Smooth muscle cell (in vitro differentiated cells): ENCODE data around the gene LY6G6D. TPM values are rescaled to one million over a fixed set of nuclear protein-coding genes. Genes with fewer than 3 reads are reported as not detected.

Experiments used
- DNase-seq: peaks from one replicate; lab custom pipeline; 2025; ENCODE audit not compliant: unreplicated experiment; lab: John Stamatoyannopoulos, UW
- H2AFZ ChIP-seq: fragments of 200-600 bp; sonication (generic); 2 replicates; pipeline ENCODE4 v1.6.0; 2016; ENCODE audit warnings: antibody characterized with exemption, low read depth, mild to moderate bottlenecking
- H3F3A ChIP-seq: fragments of 200-600 bp; sonication (generic); 2 replicates; pipeline ENCODE4 v1.6.0; 2017; ENCODE audit warnings: antibody characterized with exemption, low read depth
- H3K27ac ChIP-seq: fragments of 200-600 bp; sonication (generic); 2 replicates; pipeline ENCODE4 v1.5.1; 2016; ENCODE audit warnings: low read depth, mild to moderate bottlenecking
- H3K27me3 ChIP-seq: fragments of 200-600 bp; sonication (generic); 2 replicates; pipeline ENCODE4 v1.6.1; 2016; ENCODE audit warnings: low read depth, mild to moderate bottlenecking
- H3K36me3 ChIP-seq: fragments of 200-600 bp; sonication (generic); 2 replicates; pipeline ENCODE4 v1.5.1; 2016; ENCODE audit warnings: low read depth
- H3K4me1 ChIP-seq: fragments of 200-600 bp; sonication (generic); 2 replicates; pipeline ENCODE4 v1.5.1; 2016; ENCODE audit warnings: low read depth
- H3K4me2 ChIP-seq: fragments of 200-600 bp; sonication (generic); 2 replicates; pipeline ENCODE4 v1.6.0; 2016; ENCODE audit warnings: mild to moderate bottlenecking
- H3K4me3 ChIP-seq: fragments of 200-600 bp; sonication (generic); 2 replicates; pipeline ENCODE4 v1.5.1; 2016; ENCODE audit warnings: mild to moderate bottlenecking
- H3K79me2 ChIP-seq: fragments of 200-600 bp; sonication (generic); 2 replicates; pipeline ENCODE4 v1.6.0; 2016; ENCODE audit warnings: low read depth, mild to moderate bottlenecking
- H3K9ac ChIP-seq: fragments of 200-600 bp; sonication (generic); 2 replicates; pipeline ENCODE4 v1.6.0; 2016; ENCODE audit warnings: low read depth
- H3K9me3 ChIP-seq: fragments of 200-600 bp; sonication (generic); replicated peaks from 2 replicates; pipeline ENCODE4 v1.5.1; 2016; ENCODE audit warnings: low read depth
- H4K20me1 ChIP-seq: fragments of 200-600 bp; sonication (generic); 2 replicates; pipeline ENCODE4 v1.6.0; 2016; ENCODE audit warnings: low read depth
- CTCF ChIP-seq: fragments of 200-600 bp; sonication (generic); IDR thresholded peaks from 2 replicates; pipeline ENCODE4 v1.5.1; 2017; ENCODE audit warnings: borderline replicate concordance, mild to moderate bottlenecking, antibody characterized with exemption; ENCODE audit not compliant: insufficient read depth, poor library complexity, severe bottlenecking
- WGBS: methylation state at CpG from one replicate; pipeline ENCODE4 v1.1.7; 2016; ENCODE audit warnings: low lambda C conversion rate; 5-methylcytosine and 5-hydroxymethylcytosine counted together
- polyA plus RNA-seq: library from polyadenylated mRNA; unstranded; fragments of >200 nt; fragmentation: Nextera tagmentation; extraction: Ambion mirVana; gene quantifications from 2 replicates; pipeline ENCODE4 v1.2.1, GENCODE V29; 2016
- total RNA-seq: library from RNA; depleted of rRNA; stranded (reverse); fragments of >200 nt; gene quantifications from 2 replicates; pipeline ENCODE4 v1.2.3, GENCODE V29; 2014

LY6G6D gene
- total and polyA plus RNA-seq, 2 experiments from 2014 or later = not detected

GRCh38 chr6:31734821-31735406, 19.8 kb downstream of the LY6G6D start:
- peaks cover 60% of the 10 kb centered on the region for H3F3A ChIP-seq
- 1% methylated on average over 16 of the region's 18 CpGs for WGBS
- peak overlapping the region; percentile 99 for H3K4me3 ChIP-seq
- H4K20me1 ChIP-seq = peaks cover 45% of the 10 kb centered on the region
- TF ChIP-seq CTCF = no peak
- no peaks in the 10 kb centered on the region for H3K36me3 ChIP-seq
- H3K4me1 ChIP-seq = peaks cover 44% of the 10 kb centered on the region
- H3K9ac ChIP-seq = peak overlapping the region; percentile 89
- H3K27ac ChIP-seq = peak overlapping the region; percentile 84
- no peak for DNase-seq
- H3K27me3 ChIP-seq = no peaks in the 10 kb centered on the region
- no peak overlapping the region for H2AFZ ChIP-seq
- H3K79me2 ChIP-seq = peaks cover 47% of the 10 kb centered on the region
- no peaks in the 10 kb centered on the region for H3K9me3 ChIP-seq
- peak overlapping the region; percentile 100 for H3K4me2 ChIP-seq

- H2AFZ ChIP-seq = peak within 1 kb of the TSS; percentile 68
- H3K9ac ChIP-seq = peak within 1 kb of the TSS; percentile 89
- 1% methylated on average over 13 of the region's 24 CpGs for WGBS
- peak within 1 kb of the TSS; percentile 99 for H3K4me3 ChIP-seq
- no peaks in the 10 kb centered on the region for H3K27me3 ChIP-seq
- peak within 1 kb of the TSS; percentile 100 for H3K4me2 ChIP-seq
- peaks cover 38% of the 10 kb centered on the region for H4K20me1 ChIP-seq
- H3F3A ChIP-seq = peaks cover 53% of the 10 kb centered on the region
- no peaks in the 10 kb centered on the region for H3K9me3 ChIP-seq
- H3K79me2 ChIP-seq = peaks cover 47% of the 10 kb centered on the region
- H3K4me1 ChIP-seq = peaks cover 45% of the 10 kb centered on the region
- DNase-seq = peak; percentile 59
- H3K27ac ChIP-seq = peak within 1 kb of the TSS; percentile 84
- H3K36me3 ChIP-seq = no peaks in the 10 kb centered on the region
- TF ChIP-seq CTCF = no peak
Observed at GRCh38 chr6:31736021-31736767, 21.0 kb downstream of the LY6G6D start, which contains the start of gene CLIC1. Gene CLIC1, minus strand, starts transcription at chr6:31736530. Its CDS starts 230 bp downstream, at chr6:31736300.

GRCh38 chr6:31736768-31737314, 21.7 kb downstream of the LY6G6D start:
- DNase-seq = no peak
- H3K9ac ChIP-seq = peak overlapping the region; percentile 89

More at GRCh38 chr6:31736768-31737314, 21.7 kb downstream of the LY6G6D start:
- TF ChIP-seq CTCF = no peak
- Histone ChIP-seq H3K9me3 (no peaks in the 10 kb centered on the region), H4K20me1 (peaks cover 32% of the 10 kb centered on the region), H3K79me2 (peaks cover 47% of the 10 kb centered on the region), H3K27me3 (no peaks in the 10 kb centered on the region), H3F3A (peaks cover 46% of the 10 kb centered on the region), H3K4me3 (peak overlapping the region; percentile 99), H3K4me1 (peaks cover 45% of the 10 kb centered on the region), H3K36me3 (no peaks in the 10 kb centered on the region), H3K27ac (peak overlapping the region; percentile 84), H2AFZ (peak overlapping the region; percentile 68), H3K4me2 (peak overlapping the region; percentile 100)
- 48% methylated on average over 10 of the region's 10 CpGs for WGBS
